ENCODE data around the gene TMBIM1. TPM values are rescaled to one million over a fixed set of nuclear protein-coding genes. Genes with fewer than 3 reads are reported as not detected.

Gene TMBIM1
- total RNA-seq, 1 experiment from 2014 or later, result 91.0 TPM

GRCh38 chr2:218306184-218306920 lies 14.0 kb upstream of the TMBIM1 start:
- ChIA-PET RAD21 (ENCODE audit: low non-redundant PET in 1 of 2, low total read pairs in 2 of 2, uncharacterized antibody in 2 of 2, unreplicated experiment in 2 of 2) (no interaction called here), POLR2A (interaction anchor here (0.5 kb wide), 1 partner anchor 9 kb away, joined by 3 read pairs; no protein-coding TSS in a partner anchor), CTCF (no interaction called here)
- no peak overlapping the region for H3K9ac ChIP-seq (ENCODE audit: low read length)
- H3K9me2 ChIP-seq (ENCODE audit: insufficient read depth), result no peaks in the 10 kb centered on the region
- H3K4me2 ChIP-seq (ENCODE audit: low read length), result no peak overlapping the region
- no peak overlapping the region for H3K27ac ChIP-seq (ENCODE audit: low read depth, low read length)
- no TSS peak for BruUV-seq (replicated peaks)
- peaks cover 0 to 4% of the 10 kb centered on the region in 2 experiments; a peak in 1 of 4 replicates for H3K4me1 ChIP-seq (ENCODE audit: control insufficient read depth in 1 of 2, insufficient read depth in 2 of 2, low read length in 2 of 2)
- no peak overlapping the region for H2AFZ ChIP-seq (ENCODE audit: low read depth, low read length, poor library complexity, severe bottlenecking)
- ATAC-seq (no peak), DNase-seq (ENCODE audit: low read depth, low spot score) (no peak)
- no peaks in the 10 kb centered on the region for H3K36me3 ChIP-seq (ENCODE audit: control insufficient read depth in 1 of 2, insufficient read depth in 2 of 2, low read length in 2 of 2)
- no peaks in the 10 kb centered on the region for H3K27me3 ChIP-seq (ENCODE audit: insufficient read depth, low read length)
- H4K20me1 ChIP-seq (ENCODE audit: insufficient read depth), result no peaks in the 10 kb centered on the region
- TF ChIP-seq CTCF (IDR thresholded peaks at IDR 0.05 in 2 of 3, conservative IDR thresholded peaks at IDR 0.05 in 1 of 3; ENCODE audit: borderline replicate concordance in 1 of 3, insufficient read depth in 1 of 3, low read depth in 2 of 3, low read length in 2 of 3) (no peak), EZH2phosphoT487 (IDR thresholded peaks at IDR 0.05; ENCODE audit: borderline replicate concordance) (no peak), CBX3 (IDR thresholded peaks at IDR 0.05; ENCODE audit: low read depth) (no peak), ELF1 (IDR thresholded peaks at IDR 0.05; ENCODE audit: borderline replicate concordance, low read depth) (no peak)
- TF ChIP-seq, protein P1, sequence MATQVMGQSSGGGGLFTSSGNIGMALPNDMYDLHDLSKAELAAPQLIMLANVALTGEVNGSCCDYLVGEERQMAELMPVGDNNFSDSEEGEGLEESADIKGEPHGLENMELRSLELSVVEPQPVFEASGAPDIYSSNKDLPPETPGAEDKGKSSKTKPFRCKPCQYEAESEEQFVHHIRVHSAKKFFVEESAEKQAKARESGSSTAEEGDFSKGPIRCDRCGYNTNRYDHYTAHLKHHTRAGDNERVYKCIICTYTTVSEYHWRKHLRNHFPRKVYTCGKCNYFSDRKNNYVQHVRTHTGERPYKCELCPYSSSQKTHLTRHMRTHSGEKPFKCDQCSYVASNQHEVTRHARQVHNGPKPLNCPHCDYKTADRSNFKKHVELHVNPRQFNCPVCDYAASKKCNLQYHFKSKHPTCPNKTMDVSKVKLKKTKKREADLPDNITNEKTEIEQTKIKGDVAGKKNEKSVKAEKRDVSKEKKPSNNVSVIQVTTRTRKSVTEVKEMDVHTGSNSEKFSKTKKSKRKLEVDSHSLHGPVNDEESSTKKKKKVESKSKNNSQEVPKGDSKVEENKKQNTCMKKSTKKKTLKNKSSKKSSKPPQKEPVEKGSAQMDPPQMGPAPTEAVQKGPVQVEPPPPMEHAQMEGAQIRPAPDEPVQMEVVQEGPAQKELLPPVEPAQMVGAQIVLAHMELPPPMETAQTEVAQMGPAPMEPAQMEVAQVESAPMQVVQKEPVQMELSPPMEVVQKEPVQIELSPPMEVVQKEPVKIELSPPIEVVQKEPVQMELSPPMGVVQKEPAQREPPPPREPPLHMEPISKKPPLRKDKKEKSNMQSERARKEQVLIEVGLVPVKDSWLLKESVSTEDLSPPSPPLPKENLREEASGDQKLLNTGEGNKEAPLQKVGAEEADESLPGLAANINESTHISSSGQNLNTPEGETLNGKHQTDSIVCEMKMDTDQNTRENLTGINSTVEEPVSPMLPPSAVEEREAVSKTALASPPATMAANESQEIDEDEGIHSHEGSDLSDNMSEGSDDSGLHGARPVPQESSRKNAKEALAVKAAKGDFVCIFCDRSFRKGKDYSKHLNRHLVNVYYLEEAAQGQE (IDR thresholded peaks at IDR 0.05; ENCODE audit: low read depth), result no peak
- intact Hi-C loops (cut with micrococcal nuclease), result no loop called here
- H3K9me3 ChIP-seq (ENCODE audit: control insufficient read depth in 1 of 2, insufficient read depth in 1 of 2, low read depth in 1 of 2, low read length in 2 of 2), result no peaks in the 10 kb centered on the region
- no peaks in the 10 kb centered on the region for H3K79me2 ChIP-seq (ENCODE audit: insufficient read depth, low read length)
- H3K4me3 ChIP-seq (replicated peaks in 1 of 2; ENCODE audit: low read depth in 1 of 2, low read length in 2 of 2), result no peak overlapping the region
